Measurements from ENCODE around the gene ARFGEF3. TPM values are rescaled to one million over a fixed set of nuclear protein-coding genes. Genes with fewer than 3 reads are reported as not detected.

Gene ARFGEF3
- total RNA-seq, 1 experiment from 2014 or later = 20.1 TPM

- TF ChIP-seq ZNF281 (CRISPR knock-in tag; IDR thresholded peaks at IDR 0.05) (no peak), ATF6 (CRISPR knock-in tag; IDR thresholded peaks at IDR 0.05) (no peak)
Measured at GRCh38 chr6:138374815-138375214, 213.1 kb downstream of the ARFGEF3 start (continued).

GRCh38 chr6:138377042-138377441, 215.3 kb downstream of the ARFGEF3 start:
- Mint-ChIP-seq H3K36me3 (no peaks in the 10 kb centered on the region), H3K27ac (no peak overlapping the region), H3K4me1 (peaks cover 23% of the 10 kb centered on the region), H3K27me3 (ENCODE audit: low read depth) (no peaks in the 10 kb centered on the region), H3K9me3 (no peaks in the 10 kb centered on the region), H3K4me3 (no peak overlapping the region)
- CTCF ChIA-PET = no interaction called here
- POLR2A ChIA-PET = no interaction called here
- ATAC-seq (no peak), DNase-seq (ENCODE audit: low spot score) (no peak)
- TF ChIP-seq CREB1 (CRISPR knock-in tag; IDR thresholded peaks at IDR 0.05) (no peak), NFE2L1 (CRISPR knock-in tag; IDR thresholded peaks at IDR 0.05) (no peak), ZNF532 (CRISPR knock-in tag; IDR thresholded peaks at IDR 0.05; ENCODE audit: borderline replicate concordance) (no peak), JUN (CRISPR knock-in tag; IDR thresholded peaks at IDR 0.05) (no peak)

- 0 out of 2 replicates have a peak, but pooled peaks have one; percentile 16 for ATAC-seq
- no peak within 1 kb of the TSS for H3K4me3 Mint-ChIP-seq
- CTCF ChIA-PET = interaction anchor here (0.6 kb wide), 1 partner anchor 262 kb away, joined by 4 read pairs; no protein-coding TSS in a partner anchor
- no peak for DNase-seq (ENCODE audit: low spot score)
- no peaks in the 10 kb centered on the region for H3K9me3 Mint-ChIP-seq
- peaks cover 25% of the 10 kb centered on the region for H3K4me1 Mint-ChIP-seq
- H3K27ac Mint-ChIP-seq = peak within 1 kb of the TSS; percentile 37
- no peaks in the 10 kb centered on the region for H3K36me3 Mint-ChIP-seq
- no peaks in the 10 kb centered on the region for H3K27me3 Mint-ChIP-seq (ENCODE audit: low read depth)
- POLR2A ChIA-PET = no interaction called here
- TF ChIP-seq CREM (CRISPR knock-in tag; IDR thresholded peaks at IDR 0.05) (no peak), ZNF219 (CRISPR knock-in tag; IDR thresholded peaks at IDR 0.05; ENCODE audit: borderline replicate concordance) (no peak), PRRX2 (CRISPR knock-in tag; IDR thresholded peaks at IDR 0.05) (no peak), STAT6 (CRISPR knock-in tag; conservative IDR thresholded peaks at IDR 0.05; ENCODE audit: low read depth) (no peak), KAT7 (CRISPR knock-in tag; IDR thresholded peaks at IDR 0.05; ENCODE audit: borderline replicate concordance) (no peak), ATF2 (CRISPR knock-in tag; IDR thresholded peaks at IDR 0.05; ENCODE audit: borderline replicate concordance, low read depth) (no peak), ZNF317 (CRISPR knock-in tag; IDR thresholded peaks at IDR 0.05; ENCODE audit: borderline replicate concordance, low read depth) (no peak), ELF4 (CRISPR knock-in tag; IDR thresholded peaks at IDR 0.05; ENCODE audit: low read depth) (no peak), USF2 (CRISPR knock-in tag; IDR thresholded peaks at IDR 0.05) (no peak)
Measured at GRCh38 chr6:138377844-138378243, 216.1 kb downstream of the ARFGEF3 start, which contains the start of gene SMIM28. Gene SMIM28 (plus strand): TSS chr6:138377905. CDS start chr6:138378073, 168 bp downstream.
